Hematopoietic multipotent progenitor cell (in vitro differentiated cells): ENCODE data around the gene TET3. TPM values are rescaled to one million over a fixed set of nuclear protein-coding genes. Genes with fewer than 3 reads are reported as not detected.
A peak's percentile ranks its signal among the peaks of the same experiment; 100 is the strongest.

ENCODE experiments used
- DNase-seq, 3 donors: peaks; one replicate each; pipeline ENCODE4 v3.0.0-alpha.2; 2011 to 2015; ENCODE audit warnings: low read depth in 2 of 3, low spot score in 2 of 3
- total RNA-seq: library from RNA; depleted of rRNA; stranded (reverse); fragments of >200 nt; gene quantifications from one replicate; pipeline ENCODE4 v1.2.3, GENCODE V29; 2012

TET3 gene
- total RNA-seq, 1 donor = 11.0 TPM

DNA sequence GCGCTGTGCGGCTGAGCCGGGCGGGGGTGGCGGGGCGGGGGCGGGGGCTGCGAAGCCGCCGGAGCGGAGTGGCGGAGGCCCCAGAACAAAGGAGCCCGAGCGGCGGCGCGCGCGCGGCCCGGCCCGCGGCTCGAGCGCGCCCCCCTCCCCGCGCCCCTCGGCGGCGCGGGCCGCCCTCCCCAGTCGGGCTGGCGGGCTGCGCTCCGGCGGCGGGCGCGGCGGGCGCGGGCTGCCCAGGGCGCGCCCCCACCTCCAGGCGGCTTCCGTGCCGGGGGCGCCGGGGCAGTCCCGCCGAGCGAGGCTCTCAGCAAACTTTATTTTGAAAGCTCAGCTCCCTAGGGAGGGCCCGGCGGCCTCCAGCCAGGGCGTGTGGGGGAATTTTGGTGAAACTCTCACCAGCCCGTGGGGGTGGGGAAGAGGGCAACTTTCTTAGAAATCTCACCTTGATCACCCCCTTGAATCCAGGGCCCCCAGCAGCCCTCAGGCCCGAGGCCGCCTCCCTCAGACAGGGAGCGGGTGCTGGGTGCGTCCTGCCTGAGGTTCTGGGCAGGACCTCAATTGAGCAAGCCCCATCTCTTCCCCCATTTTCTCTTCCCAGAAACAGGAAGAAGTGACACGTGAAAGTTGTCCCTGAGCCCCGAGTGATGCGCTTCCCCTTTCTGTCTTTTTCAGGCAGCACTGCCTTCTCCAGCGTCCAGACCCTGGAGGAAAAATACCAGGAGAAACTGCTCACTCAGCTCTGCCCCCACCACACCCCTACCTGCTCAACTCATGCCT, 786 bp downstream of the TET3 start:
- DNase-seq = peak in 1 of 3 donors; percentile 39

DNA sequence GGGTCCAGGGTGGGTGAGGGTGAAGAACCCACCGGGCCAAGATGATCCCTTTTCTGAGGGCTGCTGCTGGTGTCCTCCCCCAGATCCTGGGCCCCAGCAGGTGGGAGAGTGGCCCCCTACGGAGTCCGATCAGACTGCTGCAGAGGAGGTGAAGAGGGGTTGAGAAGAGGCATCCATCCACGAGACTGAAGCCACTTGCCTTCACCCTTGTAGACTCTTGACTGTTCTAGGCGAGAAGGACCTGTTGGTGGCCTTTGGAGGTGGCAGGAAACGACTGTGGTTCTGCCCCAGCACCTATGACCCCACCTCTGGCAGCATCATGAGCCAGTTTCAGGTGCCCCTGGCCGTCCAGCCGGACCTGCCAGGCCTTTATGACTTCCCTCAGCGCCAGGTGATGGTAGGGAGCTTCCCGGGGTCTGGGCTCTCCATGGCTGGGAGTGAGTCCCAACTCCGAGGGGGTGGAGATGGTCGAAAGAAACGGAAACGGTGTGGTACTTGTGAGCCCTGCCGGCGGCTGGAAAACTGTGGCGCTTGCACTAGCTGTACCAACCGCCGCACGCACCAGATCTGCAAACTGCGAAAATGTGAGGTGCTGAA, 1.5 kb downstream of the TET3 start:
- DNase-seq = no peak

DNA sequence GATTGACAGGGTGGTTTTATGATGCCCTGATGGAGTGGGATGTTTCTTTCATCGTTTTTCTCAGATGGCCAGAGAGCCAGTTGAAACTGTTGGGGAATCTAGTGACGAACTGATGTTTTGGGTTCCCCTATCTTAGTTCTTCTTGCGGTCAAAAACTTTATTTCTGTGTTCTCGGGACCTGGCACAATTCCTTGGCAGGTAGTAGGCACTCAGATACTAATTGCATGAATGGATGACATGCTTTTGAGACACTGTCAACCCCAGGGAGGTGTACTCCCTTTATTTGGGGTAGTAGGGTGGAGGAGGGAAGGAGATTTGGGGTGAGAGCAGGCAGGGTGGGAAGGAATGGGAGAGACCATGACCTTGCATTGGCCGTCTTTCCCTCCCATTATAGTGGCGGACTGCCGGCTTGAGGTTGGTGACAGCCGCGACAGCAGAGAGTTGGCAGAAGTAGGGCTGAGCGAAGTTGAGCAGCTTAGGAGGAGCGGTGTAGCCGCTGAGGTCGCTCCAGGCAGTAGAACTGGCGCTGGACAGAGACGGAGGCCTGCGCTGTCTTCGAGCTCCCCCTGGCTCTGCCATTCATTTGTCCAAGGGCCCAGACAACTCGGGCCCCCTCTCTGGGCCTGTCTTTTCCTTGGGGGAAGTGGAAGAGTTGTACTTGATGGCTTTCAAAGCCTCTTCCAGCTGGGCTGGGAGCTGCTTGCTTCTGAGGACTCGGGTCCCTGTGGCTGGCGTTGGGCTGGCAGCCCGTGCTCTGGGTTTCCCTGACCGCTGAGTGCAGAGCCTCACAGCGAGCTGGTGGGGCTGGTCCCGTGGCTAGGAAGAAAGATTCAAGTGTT, 2.6 kb downstream of the TET3 start:
- DNase-seq = peak in 2 of 3 donors; percentile 50 to 61

DNA sequence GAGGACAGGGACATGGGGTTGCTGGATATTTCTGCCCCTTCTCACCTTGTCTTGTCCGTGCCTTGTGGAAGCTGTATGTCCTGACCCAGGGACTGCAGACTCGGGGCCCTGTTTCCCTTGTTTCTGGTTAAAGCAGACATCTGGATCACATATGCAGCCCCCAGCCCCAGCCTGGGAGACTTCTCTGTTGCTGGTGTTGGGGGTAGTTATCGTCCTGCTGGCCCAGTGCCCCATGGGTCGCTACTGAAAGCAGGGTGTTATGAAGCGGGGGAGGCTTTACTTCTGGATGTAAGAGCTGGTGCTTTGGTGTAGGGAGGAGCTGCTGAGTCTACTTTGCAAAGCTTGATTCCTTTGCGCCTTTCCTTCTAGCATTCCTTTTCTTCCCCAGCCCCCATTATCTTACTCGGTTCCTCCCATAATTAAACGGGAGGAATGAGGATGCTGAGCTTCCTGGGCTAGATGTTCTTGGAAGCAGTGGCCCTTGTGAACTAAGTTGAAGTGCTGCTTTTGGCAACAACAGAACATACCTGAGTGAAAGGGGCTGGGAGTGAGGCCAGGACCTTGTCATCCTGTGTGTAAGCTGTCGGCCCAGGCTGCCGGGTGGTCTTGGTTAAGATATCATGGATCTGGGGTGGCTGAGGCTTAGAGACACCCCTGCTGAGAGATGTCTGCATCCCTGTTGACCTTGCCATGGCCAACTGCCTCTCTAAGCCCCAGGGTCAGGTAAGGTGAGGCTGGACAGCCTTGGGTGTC, 3.4 kb downstream of the TET3 start:
- no peak for DNase-seq

DNA sequence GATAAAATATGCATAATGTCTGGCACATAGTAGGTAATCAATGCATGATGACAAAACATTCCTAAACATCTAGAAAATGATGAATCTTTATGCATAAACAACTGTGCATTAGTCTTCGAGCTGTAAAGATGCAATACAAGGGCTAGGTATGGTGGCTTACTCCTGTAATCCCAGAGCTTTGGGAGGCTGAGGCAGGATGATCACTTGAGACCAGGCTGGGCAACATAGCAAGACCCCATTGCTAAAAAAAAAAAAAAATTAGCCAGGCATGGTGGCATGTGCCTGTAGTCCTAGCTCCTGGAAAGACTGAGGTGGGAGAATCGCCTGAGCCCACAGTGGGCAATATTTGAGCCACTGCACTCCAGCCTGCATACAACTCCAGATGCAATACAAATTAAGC, 5.3 kb downstream of the TET3 start:
- DNase-seq = no peak

- DNase-seq = no peak
Observed at GRCh38 chr2:73990531-73990930, 5.8 kb downstream of the TET3 start.

DNA sequence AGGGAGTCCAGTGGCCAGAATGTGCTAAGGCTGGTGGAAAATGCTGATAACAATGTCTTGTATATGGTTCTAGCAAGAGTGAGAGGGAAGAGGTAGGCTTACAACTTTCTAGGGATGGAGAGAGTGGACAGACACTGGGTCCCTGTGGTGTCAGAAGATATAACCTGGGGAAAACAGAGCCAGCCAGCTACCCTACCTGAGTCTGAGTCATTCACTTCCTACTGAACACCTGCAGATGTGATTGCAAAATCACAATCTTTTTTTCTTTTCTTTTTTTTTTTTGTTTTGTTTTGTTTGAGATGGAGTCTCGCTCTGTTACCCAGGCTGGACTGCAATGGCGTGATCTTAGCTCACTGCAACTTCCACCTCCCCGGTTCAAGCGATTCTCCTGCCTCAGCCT, 7.3 kb downstream of the TET3 start:
- DNase-seq = no peak

DNA sequence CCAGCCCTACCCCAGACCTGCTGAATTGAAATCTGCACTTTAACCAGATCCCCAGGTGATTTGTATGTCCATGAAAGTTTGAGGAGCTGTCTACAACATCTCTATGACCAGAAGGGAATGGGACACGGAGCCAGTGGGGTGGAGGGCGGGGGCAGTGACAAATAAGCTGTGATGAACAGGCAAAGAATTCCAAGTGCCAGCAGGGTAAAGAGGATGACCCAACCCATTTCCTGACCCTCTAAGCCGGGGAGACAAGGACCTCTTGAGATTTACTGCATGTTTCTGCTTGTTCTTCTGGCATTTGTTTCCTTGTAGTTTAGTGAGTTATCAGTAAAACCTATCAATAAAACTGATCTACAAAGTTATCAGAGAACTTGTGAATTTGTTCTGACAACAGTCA, 8.7 kb downstream of the TET3 start:
- DNase-seq = no peak

DNA sequence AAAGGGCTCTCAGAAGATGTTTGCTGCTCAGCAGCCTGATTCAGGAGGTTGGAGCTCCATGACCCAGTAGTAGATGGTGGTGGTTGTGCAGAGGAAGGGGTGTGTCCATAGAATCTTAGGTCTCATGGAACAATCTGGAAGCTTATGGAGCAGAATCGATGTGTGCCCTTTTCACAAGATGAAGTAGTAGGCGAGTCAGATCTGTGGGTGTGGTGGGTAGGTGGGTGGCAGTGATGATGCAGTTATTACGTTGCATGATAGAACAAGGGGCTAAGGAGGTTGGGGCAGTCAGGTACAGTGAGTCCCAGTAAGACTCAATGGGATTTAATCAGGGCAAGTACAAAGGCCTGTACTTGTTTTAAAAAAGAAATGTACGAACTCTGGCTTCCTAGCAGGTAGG, 9.1 kb downstream of the TET3 start:
- DNase-seq = no peak

- DNase-seq = no peak
Observed at GRCh38 chr2:73994178-73994831, 9.6 kb downstream of the TET3 start.

DNA sequence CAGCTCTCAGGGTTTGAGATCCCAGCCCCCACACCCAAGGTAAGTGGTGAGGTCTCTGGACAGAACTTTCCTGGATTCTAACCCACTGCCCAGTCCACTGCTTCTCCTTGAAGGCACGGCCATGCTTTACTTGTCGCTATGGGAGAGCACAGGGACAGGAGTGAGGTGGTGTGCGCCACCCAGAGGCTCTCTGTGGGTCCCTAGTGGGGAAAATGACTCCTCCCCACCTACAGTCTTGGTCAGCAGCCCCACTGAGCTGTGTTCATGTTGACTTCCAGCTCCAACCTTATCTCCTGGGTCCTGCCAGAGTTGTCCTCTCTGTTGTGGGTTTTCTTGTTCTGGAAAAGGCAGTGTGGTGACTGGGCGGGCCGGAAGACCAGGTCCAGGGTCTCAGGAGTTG, 11.1 kb downstream of the TET3 start:
- no peak for DNase-seq

DNA sequence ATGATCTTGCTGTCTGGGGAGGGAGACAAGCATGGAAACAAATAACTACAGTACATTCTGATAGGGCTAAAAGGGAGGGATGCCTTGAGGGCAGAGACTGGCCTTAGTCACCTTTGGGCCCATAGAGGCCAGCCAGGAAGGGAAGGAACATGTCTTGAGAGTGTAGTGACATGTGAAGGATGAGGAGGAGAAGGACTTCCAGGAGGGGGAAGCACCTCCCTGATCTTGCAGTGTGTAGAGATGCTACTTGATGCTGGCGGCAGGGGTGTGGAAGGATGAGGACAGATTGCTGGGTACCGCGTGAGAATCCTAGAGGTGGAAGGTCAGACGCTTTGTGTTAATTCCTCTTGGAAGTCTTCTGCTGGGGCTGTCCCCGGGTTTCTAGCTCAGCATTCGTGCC, 13.1 kb downstream of the TET3 start:
- no peak for DNase-seq

DNA sequence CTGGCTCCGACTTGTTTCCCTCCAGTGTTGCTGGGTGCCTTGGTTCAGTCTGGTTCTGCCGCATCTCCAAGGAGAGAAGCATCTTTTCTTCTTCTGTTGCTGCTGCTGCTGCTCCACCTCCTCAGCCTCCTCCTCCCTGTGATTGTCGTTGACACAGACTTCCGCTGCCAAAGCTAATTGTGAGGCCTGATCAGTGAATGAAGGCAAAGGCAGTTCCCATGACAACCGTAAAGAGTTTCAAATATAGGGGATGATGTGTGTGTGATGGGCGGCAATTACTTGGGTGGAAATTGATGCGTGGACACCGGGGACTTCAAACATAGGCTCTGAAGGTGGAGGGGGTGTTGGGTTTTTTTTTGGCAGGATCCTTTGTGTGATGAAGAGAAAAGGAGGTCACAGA, 13.7 kb downstream of the TET3 start:
- no peak for DNase-seq

DNA sequence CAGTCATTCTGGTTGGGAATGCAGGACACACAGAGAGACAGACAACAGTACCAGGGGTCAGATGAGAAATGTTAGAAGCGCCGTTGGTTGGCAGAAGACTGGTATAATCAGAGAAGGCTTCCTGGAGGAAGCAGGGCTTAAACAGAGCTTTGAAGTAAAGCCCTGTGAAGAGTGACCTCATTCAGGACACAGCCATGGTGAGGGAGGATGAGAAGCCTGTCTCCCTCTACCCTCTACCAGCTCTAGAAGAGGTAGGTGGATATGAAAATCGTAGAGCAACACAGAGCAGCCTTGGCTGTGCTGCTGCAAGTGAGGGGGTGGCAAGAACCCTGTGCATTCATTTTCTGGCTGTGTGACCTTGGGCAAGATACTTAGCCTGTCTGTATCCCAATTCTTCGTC, 14.2 kb downstream of the TET3 start:
- DNase-seq = no peak

DNA sequence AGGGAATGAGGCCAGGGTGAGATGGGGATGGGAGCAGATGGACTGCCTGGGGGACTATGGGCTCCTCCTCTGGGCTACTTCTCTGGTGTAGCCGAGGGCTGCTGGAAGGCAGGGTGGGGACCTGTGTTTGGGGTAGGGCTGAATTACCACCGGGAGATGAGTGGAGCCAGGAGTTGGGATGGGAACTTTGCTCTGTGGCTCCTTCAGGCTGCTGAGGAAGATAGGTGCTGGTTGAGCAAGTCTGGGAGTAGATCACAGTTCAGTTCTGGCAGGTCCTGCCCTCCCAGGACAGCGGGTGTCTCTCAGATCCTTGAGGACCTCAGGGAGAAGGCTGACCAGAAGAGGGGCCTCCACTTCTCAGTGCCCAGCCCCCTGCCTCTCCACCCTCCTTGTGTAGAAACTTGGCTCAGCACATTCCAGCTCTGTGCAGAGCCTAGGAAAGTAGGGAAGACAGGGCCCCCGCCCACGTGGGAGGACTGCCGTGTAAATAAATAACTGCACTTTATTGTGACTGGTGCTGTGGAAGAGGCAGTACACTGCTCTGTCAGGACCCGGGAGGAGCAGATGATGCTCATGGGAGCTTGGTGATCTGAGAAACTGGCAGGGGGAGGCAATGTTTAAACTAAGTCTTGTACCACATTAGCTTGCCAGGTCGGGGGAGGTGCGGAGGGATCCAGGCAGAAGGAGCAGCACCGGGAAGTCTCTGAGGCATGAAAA, 15.3 kb downstream of the TET3 start:
- DNase-seq = no peak

DNA sequence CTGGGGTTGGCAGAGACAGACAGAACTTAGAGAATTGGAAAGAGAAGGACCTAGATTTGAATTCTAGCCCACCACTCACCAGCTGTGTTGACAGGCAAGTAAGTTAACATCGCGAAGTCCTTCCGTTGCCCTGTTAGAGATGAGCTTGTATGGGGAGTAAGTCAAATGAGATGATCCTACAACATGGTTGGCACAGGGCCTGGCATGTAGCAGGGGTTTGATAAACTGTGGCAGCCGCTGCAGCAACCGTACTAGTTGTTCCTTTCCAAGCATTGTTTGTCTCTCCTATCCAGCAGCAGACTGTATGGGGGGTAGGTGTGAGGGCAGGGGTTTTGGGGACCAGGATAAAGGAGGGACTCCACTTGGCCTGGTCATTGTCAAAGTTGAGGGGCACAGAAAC, 16.0 kb downstream of the TET3 start:
- no peak for DNase-seq

DNA sequence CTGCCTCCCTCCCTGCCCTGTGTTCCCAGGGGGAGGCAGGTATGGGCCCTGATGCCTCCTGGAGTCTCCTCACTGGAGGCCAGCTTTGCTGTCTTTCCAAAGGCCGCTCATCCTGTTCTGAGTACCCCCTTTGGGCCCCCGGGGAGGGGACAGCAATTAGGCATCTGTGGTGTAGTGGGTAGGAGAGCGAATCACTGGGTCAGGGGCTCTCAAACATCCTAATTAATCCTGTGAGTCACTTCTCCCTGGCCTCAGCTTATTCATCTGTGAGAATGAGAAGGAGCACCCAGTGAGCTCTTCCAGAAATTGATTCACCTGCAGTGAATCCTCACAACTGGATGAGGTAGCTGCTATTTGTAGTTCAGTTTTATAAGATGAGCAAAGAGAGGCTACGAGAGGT, 16.4 kb downstream of the TET3 start:
- DNase-seq = no peak

GRCh38 chr2:74001781-74002504, 17.2 kb downstream of the TET3 start:
- DNase-seq = no peak
